ENCODE measurements around the gene TNFRSF6B. TPM values are rescaled to one million over a fixed set of nuclear protein-coding genes. Genes with fewer than 3 reads are reported as not detected.

Gene TNFRSF6B
- total RNA-seq, 4 donors from 2014 or later, result 10.5 to 91.9 (median 12.3) TPM

- TF ChIP-seq CTCF (IDR thresholded peaks at IDR 0.05), result no peak
- ATAC-seq (ENCODE audit: low FRiP score) (no peak), DNase-seq (ENCODE audit: low spot score) (peak; percentile 22)
These were observed 3.2 kb downstream of the TNFRSF6B start for GRCh38 chr20:63699466-63700198.

- ATAC-seq (ENCODE audit: low FRiP score) (no peak), DNase-seq (ENCODE audit: low spot score) (peak; percentile 20)
- no peak for TF ChIP-seq CTCF (IDR thresholded peaks at IDR 0.05)
These were observed 4.0 kb downstream of the TNFRSF6B start for GRCh38 chr20:63700199-63701050.

GRCh38 chr20:63701051-63701328 lies 4.5 kb downstream of the TNFRSF6B start:
- no peak for DNase-seq (ENCODE audit: low spot score)
- no peak for ATAC-seq (ENCODE audit: low FRiP score)
- no peak for TF ChIP-seq CTCF (IDR thresholded peaks at IDR 0.05)

GRCh38 chr20:63701329-63702035 lies 5.0 kb downstream of the TNFRSF6B start:
- no peak for ATAC-seq (ENCODE audit: low FRiP score)
- DNase-seq (ENCODE audit: low spot score), result peak; percentile 7
- TF ChIP-seq CTCF (IDR thresholded peaks at IDR 0.05), result no peak

GRCh38 chr20:63702036-63702665 lies 5.7 kb downstream of the TNFRSF6B start:
- TF ChIP-seq CTCF (IDR thresholded peaks at IDR 0.05), result no peak
- ATAC-seq (ENCODE audit: low FRiP score) (no peak), DNase-seq (ENCODE audit: low spot score) (peak; percentile 15)

GRCh38 chr20:63702751-63703470 lies 6.5 kb downstream of the TNFRSF6B start:
- no peak for TF ChIP-seq CTCF (IDR thresholded peaks at IDR 0.05)
- ATAC-seq (ENCODE audit: low FRiP score) (no peak), DNase-seq (ENCODE audit: low spot score) (no peak)

Data from omental fat pad (tissue), 4 donors.